H1 (cell line): ENCODE measurements around the gene C20orf96.

Experiments used
- CREB1 ChIP-seq: IDR thresholded peaks from 2 replicates; pipeline ENCODE4 v1.6.1; 2012; ENCODE audit warnings: inconsistent platforms
- CTCF ChIP-seq, 3 experiments: IDR thresholded peaks; 1 replicate in 2 of 3; 2 replicates in 1 of 3; pipeline versions ENCODE4 v1.5.1 to v1.6.1; 2011; ENCODE audit warnings: low read length in 3 of 3, mild to moderate bottlenecking in 3 of 3, inconsistent platforms in 2 of 3, low read depth in 1 of 3, moderate library complexity in 1 of 3; ENCODE audit not compliant: insufficient read depth in 1 of 3; ENCODE audit errors: control extremely low read depth in 1 of 3

GRCh38 chr20:237489-237888, 53.1 kb downstream of the C20orf96 start:
- TF ChIP-seq CTCF (IDR thresholded peaks at IDR 0.05; ENCODE audit: control extremely low read depth in 1 of 3, insufficient read depth in 1 of 3, low read depth in 1 of 3, low read length in 3 of 3): no peak
- TF ChIP-seq CREB1: no peak
